ENCODE results near the gene GALNT5. TPM values are rescaled to one million over a fixed set of nuclear protein-coding genes. Genes with fewer than 3 reads are reported as not detected.

The GALNT5 gene, protein sequence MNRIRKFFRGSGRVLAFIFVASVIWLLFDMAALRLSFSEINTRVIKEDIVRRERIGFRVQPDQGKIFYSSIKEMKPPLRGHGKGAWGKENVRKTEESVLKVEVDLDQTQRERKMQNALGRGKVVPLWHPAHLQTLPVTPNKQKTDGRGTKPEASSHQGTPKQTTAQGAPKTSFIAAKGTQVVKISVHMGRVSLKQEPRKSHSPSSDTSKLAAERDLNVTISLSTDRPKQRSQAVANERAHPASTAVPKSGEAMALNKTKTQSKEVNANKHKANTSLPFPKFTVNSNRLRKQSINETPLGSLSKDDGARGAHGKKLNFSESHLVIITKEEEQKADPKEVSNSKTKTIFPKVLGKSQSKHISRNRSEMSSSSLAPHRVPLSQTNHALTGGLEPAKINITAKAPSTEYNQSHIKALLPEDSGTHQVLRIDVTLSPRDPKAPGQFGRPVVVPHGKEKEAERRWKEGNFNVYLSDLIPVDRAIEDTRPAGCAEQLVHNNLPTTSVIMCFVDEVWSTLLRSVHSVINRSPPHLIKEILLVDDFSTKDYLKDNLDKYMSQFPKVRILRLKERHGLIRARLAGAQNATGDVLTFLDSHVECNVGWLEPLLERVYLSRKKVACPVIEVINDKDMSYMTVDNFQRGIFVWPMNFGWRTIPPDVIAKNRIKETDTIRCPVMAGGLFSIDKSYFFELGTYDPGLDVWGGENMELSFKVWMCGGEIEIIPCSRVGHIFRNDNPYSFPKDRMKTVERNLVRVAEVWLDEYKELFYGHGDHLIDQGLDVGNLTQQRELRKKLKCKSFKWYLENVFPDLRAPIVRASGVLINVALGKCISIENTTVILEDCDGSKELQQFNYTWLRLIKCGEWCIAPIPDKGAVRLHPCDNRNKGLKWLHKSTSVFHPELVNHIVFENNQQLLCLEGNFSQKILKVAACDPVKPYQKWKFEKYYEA
- total RNA-seq = under 0.01 TPM in 2 replicates

DNA sequence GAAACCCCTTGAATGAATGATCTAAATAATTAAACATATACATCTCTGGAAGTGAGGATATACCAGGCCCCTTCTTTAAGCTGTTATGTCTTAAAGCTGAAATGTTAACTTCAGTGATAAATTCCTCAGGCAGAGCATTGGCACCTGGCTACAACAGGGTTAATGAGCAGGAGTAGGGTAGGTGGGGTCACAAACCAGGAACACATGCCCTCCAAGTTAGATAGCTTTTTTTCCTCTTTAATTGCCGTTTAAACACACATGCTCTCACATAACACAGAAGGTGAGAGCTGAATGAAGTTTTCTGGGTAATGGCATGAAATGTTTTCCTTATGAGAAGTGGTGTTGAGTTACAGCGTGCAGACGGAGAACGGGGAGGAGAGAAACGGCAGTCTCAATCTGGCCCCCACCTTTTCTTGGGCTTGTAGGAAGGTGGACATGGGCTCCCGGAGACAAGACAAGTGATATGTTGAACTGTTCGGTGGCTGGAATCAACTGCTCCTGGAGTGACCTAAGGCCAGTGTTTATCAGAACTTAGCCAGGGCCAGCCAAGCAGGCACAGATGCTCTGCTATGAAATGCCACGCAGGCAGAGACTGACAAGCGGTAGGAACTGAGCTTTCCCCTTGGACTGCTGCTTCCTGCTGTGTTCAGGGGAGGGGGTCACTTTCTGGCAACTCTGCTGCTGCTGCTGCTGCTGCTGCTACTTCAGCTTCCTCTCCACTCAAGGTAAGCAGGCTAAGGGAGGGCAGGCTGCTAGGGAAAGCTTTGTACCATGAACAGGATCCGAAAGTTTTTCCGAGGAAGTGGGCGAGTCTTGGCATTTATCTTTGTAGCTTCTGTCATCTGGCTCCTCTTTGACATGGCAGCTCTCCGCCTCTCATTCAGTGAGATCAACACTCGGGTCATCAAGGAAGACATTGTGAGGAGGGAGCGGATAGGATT, at the start of gene GALNT5:
TSS of gene GALNT5 (plus strand) at position 394 of the 941 bp plus-strand sequence. CDS start at position 772, 378 bp downstream.

DNA sequence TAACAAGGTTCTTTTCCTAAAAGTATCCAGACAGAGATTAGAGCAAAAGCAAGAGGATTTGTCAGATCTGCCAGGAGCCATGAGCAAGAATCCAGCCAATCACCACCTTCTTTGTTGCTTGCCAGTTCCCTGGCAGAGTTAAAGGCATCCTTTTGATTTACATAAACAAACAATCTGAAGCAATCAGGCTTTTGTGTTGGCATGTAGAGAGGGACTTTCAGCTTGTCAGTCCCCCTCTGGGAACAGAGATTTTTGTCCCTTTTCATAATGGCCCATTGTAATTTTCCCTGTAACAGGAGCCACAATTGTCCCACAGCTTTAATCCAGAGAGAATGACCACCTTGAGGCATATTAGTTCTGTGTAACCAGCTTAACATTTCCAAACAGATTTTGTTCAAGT, 68.3 kb downstream of the GALNT5 start, which contains the start of gene ERMN:
TSS of gene ERMN (minus strand) at position 39 of the 400 bp plus-strand sequence. CDS start 182 bp downstream, outside the sequence.

Other genes with a start within 250 kb of the GALNT5 start
- gene ERMN, start 68.1 kb downstream of the GALNT5 start, total RNA-seq = not detected in 2 replicates
- gene CYTIP, start 186.4 kb downstream of the GALNT5 start, total RNA-seq = not detected in 2 replicates